SK-N-MC (cell line): ENCODE data around the gene PHTF1.
A peak's percentile ranks its signal among the peaks of the same experiment; 100 is the strongest.

ENCODE experiments used
- DNase-seq: peaks from one replicate; pipeline ENCODE4 v3.0.0-alpha.2; 2011; ENCODE audit warnings: low read depth, low spot score
- H3K27ac ChIP-seq: fragments of 200-600 bp; sonication (generic); 2 replicates; pipeline ENCODE4 v1.5.1; 2016; ENCODE audit warnings: mixed run types
- H3K36me3 ChIP-seq: fragments of 200-600 bp; sonication (generic); 2 replicates; pipeline ENCODE4 v1.6.1; 2017; ENCODE audit warnings: antibody characterized with exemption, low read length, mixed read lengths; ENCODE audit not compliant: insufficient read depth
- H3K4me3 ChIP-seq: fragments of 200-600 bp; sonication (generic); 2 replicates; pipeline ENCODE4 v1.5.1; 2016
- H3K9ac ChIP-seq: fragments of 200-600 bp; sonication (generic); 2 replicates; pipeline ENCODE4 v1.8.0; 2017; ENCODE audit warnings: mixed run types, mixed read lengths; ENCODE audit not compliant: insufficient read length
- H3K9me3 ChIP-seq: fragments of 200-600 bp; sonication (generic); 2 replicates; pipeline ENCODE4 v1.6.1; 2017; ENCODE audit warnings: low read depth, mild to moderate bottlenecking, antibody characterized with exemption, low read length, moderate library complexity, mixed read lengths
- EZH2 ChIP-seq: fragments of 200-600 bp; sonication (generic); IDR thresholded peaks from one replicate; pipeline ENCODE4 v1.6.1; 2017; ENCODE audit warnings: antibody characterized with exemption
- FOXP2 ChIP-seq: optimal IDR thresholded peaks from 2 replicates; pipeline ENCODE3; 2011; ENCODE audit warnings: mild to moderate bottlenecking, moderate library complexity; ENCODE audit not compliant: insufficient read depth; ENCODE audit errors: extremely low read length, control extremely low read depth
- POLR2AphosphoS5 ChIP-seq: IDR thresholded peaks from 2 replicates; pipeline ENCODE4 v1.6.1; 2012; ENCODE audit warnings: mild to moderate bottlenecking, low read depth, low read length, borderline replicate concordance

The PHTF1 gene

GRCh38 chr1:113783254-113784103 lies 24.2 kb upstream of the PHTF1 start:
- Histone ChIP-seq H3K9me3 (no peaks in the 10 kb centered on the region), H3K9ac (no peak overlapping the region), H3K27ac (peak overlapping the region; percentile 83), H3K36me3 (peaks cover 7% of the 10 kb centered on the region), H3K4me3 (peak overlapping the region; percentile 21; the same call in 1 of the 2 replicates)
- DNase-seq: peak; percentile 63
- no peak for TF ChIP-seq POLR2AphosphoS5
- TF ChIP-seq EZH2: no peak
- peak; percentile 45 for TF ChIP-seq FOXP2

GRCh38 chr1:113782406-113782805 lies 23.1 kb upstream of the PHTF1 start:
- no peak for TF ChIP-seq FOXP2
- TF ChIP-seq EZH2: no peak
- TF ChIP-seq POLR2AphosphoS5: no peak
- Histone ChIP-seq H3K27ac (peak overlapping the region; percentile 83), H3K9me3 (no peaks in the 10 kb centered on the region), H3K9ac (no peak overlapping the region), H3K4me3 (no peak overlapping the region), H3K36me3 (peaks cover 11% of the 10 kb centered on the region)
- no peak for DNase-seq

DNA sequence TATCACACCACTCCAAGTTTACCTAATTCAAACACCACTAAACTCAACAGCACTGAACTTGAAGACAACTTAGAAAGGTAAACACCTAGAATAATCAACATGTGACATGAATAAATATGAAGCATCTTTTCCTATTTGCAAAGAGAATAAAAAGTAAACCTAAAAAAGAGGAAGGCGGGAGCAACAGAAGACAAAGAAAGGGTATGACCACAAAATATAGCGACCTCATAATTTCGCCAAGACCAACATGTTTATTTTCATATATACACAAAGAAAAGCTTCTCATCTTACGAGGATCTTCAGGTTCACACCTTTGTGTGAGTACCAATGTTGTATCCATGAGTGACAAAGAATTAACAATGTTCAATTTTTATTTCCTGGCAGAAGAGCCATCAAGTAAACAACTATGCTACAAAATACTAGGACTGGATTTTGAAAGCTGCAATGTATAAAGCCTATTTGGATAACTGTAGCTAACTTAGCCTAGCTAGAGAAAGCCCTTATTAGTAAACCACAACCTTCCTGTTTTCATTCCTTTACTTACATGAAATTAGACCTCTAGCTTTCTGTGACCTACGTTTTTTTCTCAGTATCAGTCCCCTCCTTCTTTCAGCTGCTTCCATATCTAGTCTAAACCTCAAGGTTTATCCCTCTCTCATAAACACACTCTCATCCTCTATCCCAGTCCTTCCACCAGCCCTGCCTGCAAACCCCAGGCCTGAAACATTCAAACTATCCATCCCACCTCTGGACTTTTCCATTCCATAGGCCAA lies 21.3 kb upstream of the PHTF1 start:
- H3K27ac ChIP-seq: no peak overlapping the region
- no peak for DNase-seq
- H3K9ac ChIP-seq: no peak overlapping the region
- TF ChIP-seq POLR2AphosphoS5 (no peak), FOXP2 (no peak), EZH2 (no peak)
- no peak overlapping the region for H3K4me3 ChIP-seq
- no peaks in the 10 kb centered on the region for H3K9me3 ChIP-seq
- H3K36me3 ChIP-seq: peaks cover 27% of the 10 kb centered on the region

GRCh38 chr1:113779542-113779941 lies 20.3 kb upstream of the PHTF1 start:
- no peak for TF ChIP-seq POLR2AphosphoS5
- Histone ChIP-seq H3K4me3 (no peak overlapping the region), H3K9me3 (no peaks in the 10 kb centered on the region), H3K36me3 (peaks cover 27% of the 10 kb centered on the region), H3K27ac (no peak overlapping the region), H3K9ac (no peak overlapping the region)
- DNase-seq: no peak

DNA sequence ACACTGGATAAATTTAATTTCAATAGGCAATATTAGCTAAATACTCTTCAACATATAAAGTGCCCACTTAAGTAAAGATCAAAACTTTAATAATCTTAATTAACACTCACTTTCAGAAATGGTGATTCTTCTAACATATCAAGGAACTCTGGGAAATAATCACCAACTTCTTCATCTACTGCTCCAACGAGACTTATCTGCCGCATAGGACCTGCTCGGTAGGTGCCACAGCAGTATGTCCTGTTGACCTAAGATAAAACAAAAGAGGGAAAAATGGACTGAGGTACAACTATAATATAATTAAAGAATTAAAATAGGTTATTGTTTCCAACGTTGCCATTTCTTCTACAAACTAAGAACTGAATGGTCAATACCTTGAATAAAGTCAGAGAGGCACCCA lies 18.3 kb upstream of the PHTF1 start:
- Histone ChIP-seq H3K9ac (no peak overlapping the region), H3K36me3 (peaks cover 31% of the 10 kb centered on the region), H3K4me3 (no peak overlapping the region), H3K27ac (no peak overlapping the region; the same call in 1 of the 2 replicates), H3K9me3 (no peaks in the 10 kb centered on the region)
- DNase-seq: no peak
- no peak for TF ChIP-seq FOXP2
- TF ChIP-seq EZH2: no peak
- TF ChIP-seq POLR2AphosphoS5: no peak

GRCh38 chr1:113770031-113770430 lies 10.7 kb upstream of the PHTF1 start:
- TF ChIP-seq POLR2AphosphoS5 (no peak), FOXP2 (no peak), EZH2 (no peak)

GRCh38 chr1:113769601-113769970 lies 10.3 kb upstream of the PHTF1 start:
- Histone ChIP-seq H3K9ac (no peak overlapping the region), H3K9me3 (no peaks in the 10 kb centered on the region), H3K36me3 (peaks cover 33% of the 10 kb centered on the region), H3K4me3 (no peak overlapping the region), H3K27ac (no peak overlapping the region)
- TF ChIP-seq EZH2: no peak
- no peak for DNase-seq

More at GRCh38 chr1:113770031-113770430, 10.7 kb upstream of the PHTF1 start:
- H3K36me3 ChIP-seq: peaks cover 30% of the 10 kb centered on the region
- no peak overlapping the region for H3K4me3 ChIP-seq
- H3K9me3 ChIP-seq: no peaks in the 10 kb centered on the region
- H3K9ac ChIP-seq: no peak overlapping the region
- no peak for DNase-seq
- no peak overlapping the region for H3K27ac ChIP-seq

DNA sequence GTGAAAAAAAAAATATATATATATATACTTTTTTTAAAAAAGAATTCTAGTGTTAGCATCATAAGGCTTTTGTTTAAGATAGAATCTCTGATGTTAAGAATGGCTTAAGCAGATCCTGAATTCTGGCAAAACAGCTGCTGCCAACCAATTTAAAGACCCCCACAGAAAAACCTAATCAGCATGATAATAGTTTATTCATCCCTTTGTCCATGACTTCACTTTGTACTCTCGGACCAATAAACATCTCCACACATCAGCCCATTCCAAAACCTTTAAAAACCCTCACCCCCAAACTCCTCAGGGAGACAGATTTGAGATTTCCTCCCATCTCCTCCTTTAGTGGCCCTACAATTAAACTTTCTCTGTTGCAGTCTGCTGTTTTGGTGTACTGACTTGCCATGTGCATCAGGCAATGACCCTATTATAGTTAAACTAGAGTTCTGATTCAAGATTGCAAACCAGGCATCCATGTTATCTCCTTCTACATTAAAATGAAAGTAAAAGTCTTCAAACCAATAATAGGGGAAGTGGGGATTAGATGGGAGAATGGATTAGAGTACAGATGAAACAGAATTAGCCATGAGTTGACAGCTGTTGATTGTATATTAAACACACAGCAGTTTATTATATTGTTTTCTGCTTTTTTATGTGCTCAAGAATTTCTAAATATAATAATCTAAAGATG lies 9.8 kb upstream of the PHTF1 start:
- H3K9me3 ChIP-seq: no peaks in the 10 kb centered on the region
- no peak overlapping the region for H3K9ac ChIP-seq
- no peak for DNase-seq
- H3K27ac ChIP-seq: no peak overlapping the region
- no peak for TF ChIP-seq FOXP2
- TF ChIP-seq POLR2AphosphoS5: no peak
- H3K36me3 ChIP-seq: peaks cover 34% of the 10 kb centered on the region
- no peak overlapping the region for H3K4me3 ChIP-seq
